Measurements from ENCODE around the gene REPS2.

- TF ChIP-seq CTCF (IDR thresholded peaks at IDR 0.05) (no peak), POLR2A (IDR thresholded peaks at IDR 0.05) (no peak)
Measured at GRCh38 chrX:17028356-17028755, 81.9 kb downstream of the REPS2 start.
